ACC112 (cell line): Measurements from ENCODE around the gene XPNPEP2.
"Not testable (repeated sequence)": the region's sequence is repeated elsewhere in the genome, so short reads cannot be mapped to it uniquely, and the experiment has no call there.

Experiments
- H2AFZ ChIP-seq: fragments of 200-600 bp; sonication (generic); one replicate; pipeline ENCODE4 v1.6.0; 2017; ENCODE audit warnings: antibody characterized with exemption, low read length; ENCODE audit not compliant: unreplicated experiment
- H3K27ac ChIP-seq: fragments of 200-600 bp; sonication (generic); 2 replicates; pipeline ENCODE4 v1.5.1; 2014; ENCODE audit warnings: low read depth, mild to moderate bottlenecking, antibody characterized with exemption, low read length, moderate library complexity
- H3K27me3 ChIP-seq: fragments of 200-600 bp; sonication (generic); 2 replicates; pipeline ENCODE4 v1.6.1; 2014; ENCODE audit warnings: mild to moderate bottlenecking, antibody characterized with exemption, low read length, moderate library complexity, mixed read lengths; ENCODE audit not compliant: insufficient read depth
- H3K36me3 ChIP-seq: fragments of 200-600 bp; sonication (generic); 2 replicates; pipeline ENCODE4 v1.6.1; 2016; ENCODE audit warnings: mild to moderate bottlenecking, antibody characterized with exemption, low read length, moderate library complexity, mixed read lengths; ENCODE audit not compliant: insufficient read depth
- H3K4me1 ChIP-seq: fragments of 200-600 bp; sonication (generic); one replicate; pipeline ENCODE4 v1.6.1; 2016; ENCODE audit warnings: low read length, mixed read lengths; ENCODE audit not compliant: insufficient read depth, unreplicated experiment, control insufficient read depth
- H3K4me3 ChIP-seq: fragments of 200-600 bp; sonication (generic); 2 replicates; pipeline ENCODE4 v1.5.1; 2014; ENCODE audit warnings: mild to moderate bottlenecking, low read depth, low read length
- H3K79me2 ChIP-seq: fragments of 200-600 bp; sonication (generic); one replicate; pipeline ENCODE4 v1.6.0; 2016; ENCODE audit warnings: low read length; ENCODE audit not compliant: control insufficient read depth, unreplicated experiment, insufficient read depth

XPNPEP2 gene

GRCh38 chrX:129736491-129736890 lies 2.3 kb upstream of the XPNPEP2 start:
- H2AFZ ChIP-seq: no peak overlapping the region
- peaks cover 8% of the 10 kb centered on the region for H3K4me1 ChIP-seq
- H3K4me3 ChIP-seq: no peak overlapping the region
- no peaks in the 10 kb centered on the region for H3K27me3 ChIP-seq
- H3K27ac ChIP-seq: no peak overlapping the region
- no peaks in the 10 kb centered on the region for H3K36me3 ChIP-seq
- no peaks in the 10 kb centered on the region for H3K79me2 ChIP-seq

- Histone ChIP-seq H3K4me3 (no peak overlapping the region), H3K27ac (no peak overlapping the region), H3K27me3 (no peaks in the 10 kb centered on the region), H3K4me1 (peaks cover 8% of the 10 kb centered on the region), H3K79me2 (no peaks in the 10 kb centered on the region), H3K36me3 (no peaks in the 10 kb centered on the region), H2AFZ (peak overlapping the region; percentile 50)
These were observed 863 bp upstream of the XPNPEP2 start for GRCh38 chrX:129737916-129738315.

- H3K27me3 ChIP-seq: no peaks in the 10 kb centered on the region
- no peaks in the 10 kb centered on the region for H3K79me2 ChIP-seq
- no peak overlapping the region for H2AFZ ChIP-seq
- H3K36me3 ChIP-seq: no peaks in the 10 kb centered on the region
- H3K4me3 ChIP-seq: no peak overlapping the region
- peaks cover 8% of the 10 kb centered on the region for H3K4me1 ChIP-seq
- H3K27ac ChIP-seq: no peak overlapping the region
These were observed 799 bp downstream of the XPNPEP2 start for GRCh38 chrX:129739578-129739977.

- no peak overlapping the region for H3K4me3 ChIP-seq
- no peaks in the 10 kb centered on the region for H3K79me2 ChIP-seq
- H3K4me1 ChIP-seq: peaks cover 9% of the 10 kb centered on the region
- H2AFZ ChIP-seq: no peak overlapping the region
- H3K27me3 ChIP-seq: no peaks in the 10 kb centered on the region
- H3K36me3 ChIP-seq: no peaks in the 10 kb centered on the region
- no peak overlapping the region for H3K27ac ChIP-seq
These were observed 3.3 kb downstream of the XPNPEP2 start for GRCh38 chrX:129741880-129742758.

- H2AFZ ChIP-seq, H3K4me3 ChIP-seq, H3K36me3 ChIP-seq, H3K27ac ChIP-seq, H3K79me2 ChIP-seq, H3K27me3 ChIP-seq: not testable (repeated sequence)
- peaks cover 13% of the 10 kb centered on the region for H3K4me1 ChIP-seq
These were observed 4.0 kb downstream of the XPNPEP2 start for GRCh38 chrX:129742759-129743152.

- H3K4me1 ChIP-seq: peaks cover 16% of the 10 kb centered on the region
- H3K79me2 ChIP-seq: no peaks in the 10 kb centered on the region
- no peaks in the 10 kb centered on the region for H3K36me3 ChIP-seq
- no peak overlapping the region for H2AFZ ChIP-seq
- H3K4me3 ChIP-seq: no peak overlapping the region
- H3K27me3 ChIP-seq: no peaks in the 10 kb centered on the region
- H3K27ac ChIP-seq: no peak overlapping the region
These were observed 5.0 kb downstream of the XPNPEP2 start for GRCh38 chrX:129743821-129744220.

- no peak overlapping the region for H2AFZ ChIP-seq
- H3K27ac ChIP-seq: no peak overlapping the region
- peaks cover 23% of the 10 kb centered on the region for H3K4me1 ChIP-seq
- H3K79me2 ChIP-seq: no peaks in the 10 kb centered on the region
- no peaks in the 10 kb centered on the region for H3K36me3 ChIP-seq
- no peak overlapping the region for H3K4me3 ChIP-seq
- H3K27me3 ChIP-seq: no peaks in the 10 kb centered on the region
These were observed 6.1 kb downstream of the XPNPEP2 start for GRCh38 chrX:129744861-129745321.

GRCh38 chrX:129746557-129747470 lies 8.0 kb downstream of the XPNPEP2 start:
- Histone ChIP-seq H3K27me3 (no peaks in the 10 kb centered on the region), H2AFZ (no peak overlapping the region), H3K4me1 (peaks cover 23% of the 10 kb centered on the region), H3K27ac (peak overlapping the region; percentile 56), H3K79me2 (no peaks in the 10 kb centered on the region), H3K4me3 (no peak overlapping the region), H3K36me3 (no peaks in the 10 kb centered on the region)

- Histone ChIP-seq H3K4me3 (no peak overlapping the region), H3K36me3 (no peaks in the 10 kb centered on the region), H3K27me3 (no peaks in the 10 kb centered on the region), H2AFZ (no peak overlapping the region), H3K79me2 (no peaks in the 10 kb centered on the region), H3K27ac (peak overlapping the region; percentile 88), H3K4me1 (peaks cover 23% of the 10 kb centered on the region)
These were observed 8.8 kb downstream of the XPNPEP2 start for GRCh38 chrX:129747533-129747932.

- H3K4me3 ChIP-seq: no peak overlapping the region
- H3K27me3 ChIP-seq: no peaks in the 10 kb centered on the region
- no peak overlapping the region for H2AFZ ChIP-seq
- H3K36me3 ChIP-seq: no peaks in the 10 kb centered on the region
- no peaks in the 10 kb centered on the region for H3K79me2 ChIP-seq
- peaks cover 23% of the 10 kb centered on the region for H3K4me1 ChIP-seq
- peak overlapping the region; percentile 88 for H3K27ac ChIP-seq
These were observed 9.5 kb downstream of the XPNPEP2 start for GRCh38 chrX:129748305-129748704.
